ENCODE measurements around the gene TPRX1. TPM values are rescaled to one million over a fixed set of nuclear protein-coding genes. Genes with fewer than 3 reads are reported as not detected.
"Not testable (repeated sequence)": the region's sequence is repeated elsewhere in the genome, so short reads cannot be mapped to it uniquely, and the experiment has no call there.

Gene TPRX1
- total and polyA plus RNA-seq, 7 donors, result not detected

GRCh38 chr19:47796785-47797184, 7.6 kb downstream of the TPRX1 start:
- Histone ChIP-seq H3K27ac (no peak overlapping the region), H3K4me3 (no peak overlapping the region), H3K4me1 (no peaks in the 10 kb centered on the region), H3K36me3 (ENCODE audit: insufficient read depth in 1 of 2, low read depth in 1 of 2) (no peaks in the 10 kb centered on the region), H3K9me3 (no peaks in the 10 kb centered on the region), H3K27me3 (ENCODE audit: insufficient read depth in 3 of 3, low read length in 2 of 3) (peaks cover 0 to 1% (median 0%) of the 10 kb centered on the region in 3 donors)
- DNase-seq (no peak), ATAC-seq (no peak)
- TF ChIP-seq CTCF (IDR thresholded peaks at IDR 0.05), result no peak
- WGBS, 3 donors, result 94 to 96% (median 95%) methylated on average over 2 of the region's 2 CpGs
- intact Hi-C loops (cut with DNase I), result no loop called here

- no peak overlapping the region for H3K27ac ChIP-seq
- no peaks in the 10 kb centered on the region for H3K27me3 ChIP-seq (ENCODE audit: insufficient read depth in 3 of 3, low read length in 2 of 3)
- no peaks in the 10 kb centered on the region for H3K4me1 ChIP-seq
- DNase-seq (no peak), ATAC-seq (no peak)
- TF ChIP-seq CTCF (IDR thresholded peaks at IDR 0.05), result no peak
- no peak overlapping the region for H3K4me3 ChIP-seq
- 82 to 85% (median 82%) methylated on average over 18 of the region's 18 CpGs for WGBS, 3 donors
- H3K36me3 ChIP-seq (ENCODE audit: insufficient read depth in 1 of 2, low read depth in 1 of 2), result no peaks in the 10 kb centered on the region
- H3K9me3 ChIP-seq, result no peaks in the 10 kb centered on the region
- intact Hi-C loops (cut with DNase I), result loop anchor here in 1 of 2 donors (5.0 kb wide), 1 partner anchor 82 kb away; the partner anchor contains the start of gene EHD2
Measured at GRCh38 chr19:47794526-47794925, 9.8 kb downstream of the TPRX1 start.

- DNase-seq (no peak), ATAC-seq (no peak)
- Histone ChIP-seq H3K9me3 (no peaks in the 10 kb centered on the region), H3K27me3 (ENCODE audit: insufficient read depth in 3 of 3, low read length in 2 of 3) (no peaks in the 10 kb centered on the region), H3K4me1 (no peaks in the 10 kb centered on the region), H3K27ac (no peak overlapping the region), H3K4me3 (no peak overlapping the region), H3K36me3 (ENCODE audit: insufficient read depth in 1 of 2, low read depth in 1 of 2) (no peaks in the 10 kb centered on the region)
- WGBS, 3 donors, result 94 to 100% (median 97%) methylated on average over 1 of the region's 1 CpG
- TF ChIP-seq CTCF (IDR thresholded peaks at IDR 0.05), result no peak
- intact Hi-C loops (cut with DNase I), result loop anchor here in 1 of 2 donors (5.0 kb wide), 1 partner anchor 80 kb away; the partner anchor contains the start of gene EHD2
Measured at GRCh38 chr19:47792616-47793015, 11.7 kb downstream of the TPRX1 start.

GRCh38 chr19:47790398-47790814, 13.9 kb downstream of the TPRX1 start:
- Histone ChIP-seq H3K36me3 (ENCODE audit: insufficient read depth in 1 of 2, low read depth in 1 of 2) (peaks cover 0 to 12% of the 10 kb centered on the region in 2 donors), H3K4me1 (peaks cover 12% of the 10 kb centered on the region), H3K27me3 (ENCODE audit: insufficient read depth in 3 of 3, low read length in 2 of 3) (no peaks in the 10 kb centered on the region), H3K9me3 (no peaks in the 10 kb centered on the region), H3K27ac (no peak overlapping the region), H3K4me3 (no peak overlapping the region)
- peak; percentile 84 to 90 for DNase-seq
- WGBS, 3 donors, result 13 to 20% (median 14%) methylated on average over 10 of the region's 10 CpGs
- ATAC-seq, result peak in 3 of 4 donors; percentile 32 to 42 (median 33)
- peak; percentile 66 for TF ChIP-seq CTCF (IDR thresholded peaks at IDR 0.05)
- intact Hi-C loops (cut with DNase I), result loop anchor here in 1 of 2 donors (5.0 kb wide), 1 partner anchor 78 kb away; the partner anchor contains the start of gene EHD2

DNA sequence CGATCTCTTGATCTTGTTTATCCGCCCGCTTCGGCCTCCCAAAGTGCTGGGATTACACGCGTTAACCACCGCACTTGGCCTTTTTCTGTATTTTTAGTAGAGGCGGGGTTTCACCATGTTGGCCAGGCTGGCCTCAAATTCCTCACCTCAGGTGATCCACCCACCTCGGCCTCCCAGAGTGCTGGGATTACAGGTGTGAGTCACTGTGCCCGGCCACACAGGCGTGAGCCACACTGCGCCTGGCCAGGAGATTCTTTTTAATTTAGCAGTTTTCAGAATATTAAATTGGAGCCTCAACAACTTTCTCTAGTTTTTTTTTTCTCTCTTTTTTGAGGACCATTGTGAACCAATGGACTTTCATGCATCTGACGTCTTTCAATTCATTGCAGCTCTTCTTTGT, 14.5 kb downstream of the TPRX1 start:
- 94 to 96% (median 96%) methylated on average over 13 of the region's 13 CpGs for WGBS, 3 donors
- not testable (repeated sequence) for H3K4me3 ChIP-seq; H3K27me3 ChIP-seq (ENCODE audit: insufficient read depth in 3 of 3, low read length in 2 of 3); ATAC-seq; DNase-seq; H3K9me3 ChIP-seq; H3K27ac ChIP-seq
- intact Hi-C loops (cut with DNase I), result loop anchor here in 1 of 2 donors (5.0 kb wide), 2 partner anchors 43 to 78 kb away; partner anchors contain the start of genes EHD2 and NOP53
- H3K4me1 ChIP-seq, result peaks cover 12% of the 10 kb centered on the region
- H3K36me3 ChIP-seq (ENCODE audit: insufficient read depth in 1 of 2, low read depth in 1 of 2), result peaks cover 0 to 18% of the 10 kb centered on the region in 2 donors

DNA sequence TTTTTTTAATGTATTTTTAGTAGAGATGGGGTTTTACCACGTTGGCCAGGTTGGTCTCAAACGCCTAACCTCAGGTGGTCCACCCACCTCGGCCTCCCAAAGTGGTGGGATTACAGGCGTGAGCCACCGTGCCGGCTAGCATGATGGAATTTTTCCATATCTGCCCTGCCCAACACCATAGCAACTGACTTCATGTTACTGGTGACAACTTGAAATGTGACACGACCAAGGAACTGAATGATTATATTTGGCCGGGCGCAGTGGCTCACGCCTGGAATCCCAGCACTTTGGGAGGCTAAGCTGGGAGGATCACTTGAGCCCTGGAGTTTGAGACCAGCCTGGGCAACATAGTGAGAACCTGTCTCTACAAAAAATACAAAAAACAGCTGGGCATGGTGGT, 17.0 kb downstream of the TPRX1 start:
- peaks cover 3 to 41% of the 10 kb centered on the region in 2 donors for H3K36me3 ChIP-seq (ENCODE audit: insufficient read depth in 1 of 2, low read depth in 1 of 2)
- H3K4me3 ChIP-seq; DNase-seq; H3K9me3 ChIP-seq; H3K27me3 ChIP-seq (ENCODE audit: insufficient read depth in 3 of 3, low read length in 2 of 3): not testable (repeated sequence)
- ATAC-seq, result peak; percentile 44 to 64 (median 52)
- peaks cover 14% of the 10 kb centered on the region for H3K4me1 ChIP-seq
- WGBS, 3 donors, result 24 to 39% (median 29%) methylated on average over 10 of the region's 10 CpGs
- intact Hi-C loops (cut with DNase I), result loop anchor here (1.0 to 5.0 kb wide), 2 partner anchors 21 to 40 kb away; partner anchors contain the start of gene NOP53 (in 1 of the 2)
- peak overlapping the region; percentile 62 for H3K27ac ChIP-seq

Measured in psoas muscle (tissue), 8 donors.